Karpas-422 (cell line): ENCODE measurements around the gene ARHGEF4. TPM values are rescaled to one million over a fixed set of nuclear protein-coding genes. Genes with fewer than 3 reads are reported as not detected.

Experiments
- DNase-seq: peaks from one replicate; pipeline ENCODE4 v3.0.0-alpha.2; 2015
- H2AFZ ChIP-seq: fragments of 200-600 bp; sonication (generic); 2 replicates; pipeline ENCODE4 v1.6.1; 2014; ENCODE audit warnings: antibody characterized with exemption, low read length, mixed read lengths
- H3K27ac ChIP-seq: fragments of 200-600 bp; sonication (generic); 2 replicates; pipeline ENCODE4 v1.5.1; 2014; ENCODE audit warnings: mild to moderate bottlenecking, low read length, moderate library complexity
- H3K27me3 ChIP-seq: fragments of 200-600 bp; sonication (generic); 2 replicates; pipeline ENCODE4 v1.6.1; 2014; ENCODE audit warnings: low read length, mixed read lengths
- H3K36me3 ChIP-seq: fragments of 200-600 bp; sonication (generic); 2 replicates; pipeline ENCODE4 v1.6.1; 2014; ENCODE audit warnings: low read length, mixed read lengths; ENCODE audit not compliant: insufficient read depth
- H3K4me1 ChIP-seq: fragments of 200-600 bp; sonication (generic); 2 replicates; pipeline ENCODE4 v1.6.1; 2014; ENCODE audit warnings: mild to moderate bottlenecking, low read length, mixed read lengths
- H3K4me2 ChIP-seq: fragments of 200-600 bp; sonication (generic); 2 replicates; pipeline ENCODE4 v1.6.1; 2014; ENCODE audit warnings: low read length, low read depth, mild to moderate bottlenecking; ENCODE audit not compliant: poor library complexity, severe bottlenecking
- H3K4me3 ChIP-seq: fragments of 200-600 bp; sonication (generic); 2 replicates; pipeline ENCODE4 v1.5.1; 2014; ENCODE audit warnings: mild to moderate bottlenecking, antibody characterized with exemption, low read length, mixed read lengths
- H3K79me2 ChIP-seq: fragments of 200-600 bp; sonication (generic); 2 replicates; pipeline ENCODE4 v1.6.1; 2014; ENCODE audit warnings: mild to moderate bottlenecking, low read length, mixed read lengths
- H3K9ac ChIP-seq: fragments of 200-600 bp; sonication (generic); 2 replicates; pipeline ENCODE4 v1.6.0; 2014; ENCODE audit warnings: low read length
- H3K9me2 ChIP-seq: fragments of 200-600 bp; sonication (generic), shearing (Covaris generic); replicated peaks from 2 replicates; pipeline ENCODE4 v1.6.0; 2014; ENCODE audit warnings: mild to moderate bottlenecking, low read length, moderate library complexity; ENCODE audit not compliant: insufficient read depth
- H3K9me3 ChIP-seq: fragments of 300-700, 200-600 bp; sonication (generic); 2 replicates; pipeline ENCODE4 v1.6.1; 2014; ENCODE audit warnings: low read length, mixed read lengths
- H4K20me1 ChIP-seq: fragments of 200-600 bp; sonication (generic); 2 replicates; pipeline ENCODE4 v1.6.1; 2014; ENCODE audit warnings: mild to moderate bottlenecking, antibody characterized with exemption, low read length, low read depth; ENCODE audit not compliant: insufficient read depth
- total RNA-seq: library from RNA; depleted of rRNA; stranded (reverse); fragments of >200 nt; shearing (Covaris generic); gene quantifications from 2 replicates; pipeline ENCODE4 v1.2.3, GENCODE V29; 2014; ENCODE audit warnings: low replicate concordance; rRNA removed

The ARHGEF4 gene
- not detected in 2 replicates for total RNA-seq

- H3K9me3 ChIP-seq: no peaks in the 10 kb centered on the region
- no peak within 1 kb of the TSS for H3K4me2 ChIP-seq
- H2AFZ ChIP-seq: no peak within 1 kb of the TSS
Measured at GRCh38 chr2:130836501-130837174, at the start of gene ARHGEF4. TSS of gene ARHGEF4 (plus strand) at chr2:130836914. CDS start at chr2:130836954, 40 bp downstream.

GRCh38 chr2:130787841-130788240 lies 48.9 kb upstream of the ARHGEF4 start:
- no peaks in the 10 kb centered on the region for H3K79me2 ChIP-seq
- no peak for DNase-seq
- H2AFZ ChIP-seq: no peak overlapping the region
- no peak overlapping the region for H3K4me2 ChIP-seq
- no peak overlapping the region for H3K4me3 ChIP-seq
- no peaks in the 10 kb centered on the region for H3K4me1 ChIP-seq
- H4K20me1 ChIP-seq: no peaks in the 10 kb centered on the region
- H3K9me2 ChIP-seq: no peaks in the 10 kb centered on the region
- no peak overlapping the region for H3K27ac ChIP-seq
- H3K27me3 ChIP-seq: no peaks in the 10 kb centered on the region
- no peak overlapping the region for H3K9ac ChIP-seq
- no peaks in the 10 kb centered on the region for H3K9me3 ChIP-seq
- no peaks in the 10 kb centered on the region for H3K36me3 ChIP-seq

More at GRCh38 chr2:130836501-130837174, at the start of gene ARHGEF4:
- H3K9ac ChIP-seq: no peak within 1 kb of the TSS
- no peaks in the 10 kb centered on the region for H3K27me3 ChIP-seq
- no peaks in the 10 kb centered on the region for H3K36me3 ChIP-seq
- no peaks in the 10 kb centered on the region for H3K9me2 ChIP-seq
- no peaks in the 10 kb centered on the region for H3K4me1 ChIP-seq
- no peak within 1 kb of the TSS for H3K4me3 ChIP-seq
- no peak within 1 kb of the TSS for H3K27ac ChIP-seq
- no peaks in the 10 kb centered on the region for H3K79me2 ChIP-seq
- H4K20me1 ChIP-seq: no peaks in the 10 kb centered on the region
- no peak for DNase-seq

- no peaks in the 10 kb centered on the region for H3K9me2 ChIP-seq
- H3K4me1 ChIP-seq: no peaks in the 10 kb centered on the region
- no peak overlapping the region for H3K4me2 ChIP-seq
- no peak overlapping the region for H3K4me3 ChIP-seq
- H3K9ac ChIP-seq: no peak overlapping the region
- no peaks in the 10 kb centered on the region for H3K27me3 ChIP-seq
- H3K79me2 ChIP-seq: no peaks in the 10 kb centered on the region
- H2AFZ ChIP-seq: no peak overlapping the region
- no peaks in the 10 kb centered on the region for H3K36me3 ChIP-seq
- no peak for DNase-seq
- H3K9me3 ChIP-seq: no peaks in the 10 kb centered on the region
- H3K27ac ChIP-seq: no peak overlapping the region
- H4K20me1 ChIP-seq: no peaks in the 10 kb centered on the region
Measured at GRCh38 chr2:130790312-130790711, 46.4 kb upstream of the ARHGEF4 start.

GRCh38 chr2:130790804-130791616 lies 45.7 kb upstream of the ARHGEF4 start:
- no peaks in the 10 kb centered on the region for H3K9me3 ChIP-seq
- H3K4me3 ChIP-seq: no peak overlapping the region
- no peak overlapping the region for H3K4me2 ChIP-seq
- H3K27me3 ChIP-seq: no peaks in the 10 kb centered on the region
- no peaks in the 10 kb centered on the region for H3K4me1 ChIP-seq
- H3K9me2 ChIP-seq: no peaks in the 10 kb centered on the region
- H3K9ac ChIP-seq: no peak overlapping the region
- H3K79me2 ChIP-seq: no peaks in the 10 kb centered on the region
- DNase-seq: no peak
- H3K36me3 ChIP-seq: no peaks in the 10 kb centered on the region
- no peak overlapping the region for H2AFZ ChIP-seq
- H3K27ac ChIP-seq: no peak overlapping the region
- no peaks in the 10 kb centered on the region for H4K20me1 ChIP-seq

GRCh38 chr2:130791617-130791939 lies 45.1 kb upstream of the ARHGEF4 start:
- H3K4me1 ChIP-seq: no peaks in the 10 kb centered on the region
- DNase-seq: no peak
- H3K79me2 ChIP-seq: no peaks in the 10 kb centered on the region
- no peaks in the 10 kb centered on the region for H4K20me1 ChIP-seq
- H3K9me2 ChIP-seq: no peaks in the 10 kb centered on the region
- no peak overlapping the region for H3K27ac ChIP-seq
- no peak overlapping the region for H3K4me3 ChIP-seq
- H3K4me2 ChIP-seq: no peak overlapping the region
- no peaks in the 10 kb centered on the region for H3K27me3 ChIP-seq
- H3K9ac ChIP-seq: no peak overlapping the region
- no peaks in the 10 kb centered on the region for H3K9me3 ChIP-seq
- H3K36me3 ChIP-seq: no peaks in the 10 kb centered on the region
- H2AFZ ChIP-seq: no peak overlapping the region

GRCh38 chr2:130795431-130795830 lies 41.3 kb upstream of the ARHGEF4 start:
- no peaks in the 10 kb centered on the region for H3K79me2 ChIP-seq
- H3K9me2 ChIP-seq: no peaks in the 10 kb centered on the region
- no peak for DNase-seq
- H2AFZ ChIP-seq: no peak overlapping the region
- H3K9me3 ChIP-seq: no peaks in the 10 kb centered on the region
- no peak overlapping the region for H3K9ac ChIP-seq
- no peak overlapping the region for H3K27ac ChIP-seq
- H4K20me1 ChIP-seq: no peaks in the 10 kb centered on the region
- no peaks in the 10 kb centered on the region for H3K36me3 ChIP-seq
- no peak overlapping the region for H3K4me2 ChIP-seq
- H3K27me3 ChIP-seq: no peaks in the 10 kb centered on the region
- H3K4me1 ChIP-seq: peaks cover 6% of the 10 kb centered on the region
- H3K4me3 ChIP-seq: no peak overlapping the region

- no peak overlapping the region for H3K9ac ChIP-seq
Measured at GRCh38 chr2:130796290-130796689, 40.4 kb upstream of the ARHGEF4 start.

More at GRCh38 chr2:130796290-130796689, 40.4 kb upstream of the ARHGEF4 start:
- Histone ChIP-seq H3K4me3 (no peak overlapping the region), H2AFZ (no peak overlapping the region), H3K79me2 (no peaks in the 10 kb centered on the region), H3K9me3 (no peaks in the 10 kb centered on the region), H3K27me3 (no peaks in the 10 kb centered on the region), H3K36me3 (no peaks in the 10 kb centered on the region), H3K27ac (no peak overlapping the region), H3K4me1 (peaks cover 6% of the 10 kb centered on the region), H3K4me2 (no peak overlapping the region), H4K20me1 (no peaks in the 10 kb centered on the region), H3K9me2 (no peaks in the 10 kb centered on the region)
- DNase-seq: no peak
